H1 (cell line): ENCODE results near the gene TSPEAR. TPM values are rescaled to one million over a fixed set of nuclear protein-coding genes. Genes with fewer than 3 reads are reported as not detected.

Experiments used
- FOSL1 ChIP-seq: IDR thresholded peaks from 2 replicates; pipeline ENCODE4 v1.6.1; 2011; ENCODE audit warnings: mild to moderate bottlenecking, low read depth, low read length, moderate library complexity; ENCODE audit not compliant: insufficient read depth
- MAX ChIP-seq: IDR thresholded peaks from 2 replicates; pipeline ENCODE4 v1.6.1; 2012; ENCODE audit warnings: inconsistent platforms
- SRF ChIP-seq: IDR thresholded peaks from 2 replicates; pipeline ENCODE4 v1.6.1; 2011; ENCODE audit warnings: mild to moderate bottlenecking, low read depth, low read length, moderate library complexity
- polyA plus RNA-seq, 7 experiments: library from polyadenylated mRNA; depleted of rRNA in 3 of 7; stranded (reverse) in 5 of 7; unstranded in 2 of 7; fragments of >200 nt in 5 of 7; fragments of 200-250 nt in 2 of 7; gene quantifications; 1 replicate in 5 of 7; 2 replicates in 1 of 7; 4 replicates in 1 of 7; pipeline versions ENCODE4 v1.2.1 to v1.2.3, GENCODE V29; 2011 to 2013; ENCODE audit warnings: missing spikeins in 2 of 7, mixed read lengths in 2 of 7
- total RNA-seq: library from RNA; stranded (reverse); fragmentation: NEBNext Ultra II Directional; extraction: Animal tissue kit (Norgen Biotek cat#: 25700); gene quantifications from 2 replicates; pipeline ENCODE4 v1.2.1, GENCODE V29; 2021

The TSPEAR gene
- total and polyA plus RNA-seq, 2 of the 8 experiments (the other 6 are each of a cell fraction or from before 2014, with no cell fraction given), result 0.58 to 0.89 TPM

GRCh38 chr21:44594406-44594916, 116.9 kb downstream of the TSPEAR start (continued):
- TF ChIP-seq MAX, result no peak
- no peak for TF ChIP-seq SRF
- no peak for TF ChIP-seq FOSL1
